Neural progenitor cell (in vitro differentiated cells): ENCODE measurements around the gene AFF3. TPM values are rescaled to one million over a fixed set of nuclear protein-coding genes. Genes with fewer than 3 reads are reported as not detected.

Experiments used
- DNase-seq: peaks from one replicate; pipeline ENCODE4 v3.0.0-alpha.2; 2016; ENCODE audit warnings: low spot score
- H2AFZ ChIP-seq: fragments of 200-600 bp; sonication (generic); replicated peaks from 2 replicates; pipeline ENCODE4 v1.6.1; 2016; ENCODE audit warnings: antibody characterized with exemption
- H3F3A ChIP-seq: fragments of 200-600 bp; sonication (generic); 2 replicates; pipeline ENCODE4 v1.6.1; 2016; ENCODE audit warnings: antibody characterized with exemption, low read depth
- H3K27ac ChIP-seq: fragments of 200-600 bp; sonication (generic); 2 replicates; pipeline ENCODE4 v1.5.1; 2016; ENCODE audit warnings: mild to moderate bottlenecking
- H3K27me3 ChIP-seq: fragments of 200-600 bp; sonication (generic); 2 replicates; pipeline ENCODE4 v1.6.1; 2016; ENCODE audit warnings: mild to moderate bottlenecking, moderate library complexity
- H3K36me3 ChIP-seq: fragments of 200-600 bp; sonication (generic); 2 replicates; pipeline ENCODE4 v1.5.1; 2016
- H3K4me1 ChIP-seq: fragments of 200-600 bp; sonication (generic); 2 replicates; pipeline ENCODE4 v1.6.1; 2016; ENCODE audit warnings: mixed run types
- H3K4me2 ChIP-seq: fragments of 200-600 bp; sonication (generic); 2 replicates; pipeline ENCODE4 v1.6.1; 2016
- H3K4me3 ChIP-seq: fragments of 200-600 bp; sonication (generic); 2 replicates; pipeline ENCODE4 v1.5.1; 2016
- H3K79me2 ChIP-seq: fragments of 200-600 bp; sonication (generic); 2 replicates; pipeline ENCODE4 v1.6.1; 2016; ENCODE audit warnings: low read depth
- H3K9ac ChIP-seq: fragments of 200-600 bp; sonication (generic); 2 replicates; pipeline ENCODE4 v1.6.1; 2016
- H3K9me3 ChIP-seq: fragments of 200-600 bp; sonication (generic); 2 replicates; pipeline ENCODE4 v1.5.1; 2016; ENCODE audit warnings: low read depth
- H4K20me1 ChIP-seq: fragments of 200-600 bp; sonication (generic); 2 replicates; pipeline ENCODE4 v1.6.1; 2016; ENCODE audit warnings: low read depth
- H3K27ac Mint-ChIP-seq: 3 replicates; pipeline ENCODE4 v1.8.0; 2021; ENCODE audit warnings: mixed read lengths
- H3K27me3 Mint-ChIP-seq: 2 replicates; pipeline ENCODE4 v1.8.0; 2022; ENCODE audit warnings: low read depth, mild to moderate bottlenecking, inconsistent platforms, moderate library complexity, mixed read lengths; ENCODE audit not compliant: insufficient read depth
- H3K36me3 Mint-ChIP-seq: 3 replicates; pipeline ENCODE4 v1.8.0; 2021; ENCODE audit warnings: mixed read lengths
- H3K4me1 Mint-ChIP-seq: 3 replicates; pipeline ENCODE4 v1.8.0; 2021; ENCODE audit warnings: mixed read lengths
- H3K4me3 Mint-ChIP-seq: 3 replicates; pipeline ENCODE4 v1.8.0; 2021; ENCODE audit warnings: mild to moderate bottlenecking, moderate library complexity, mixed read lengths
- H3K9me3 Mint-ChIP-seq: 3 replicates; pipeline ENCODE4 v1.8.0; 2020; ENCODE audit warnings: mixed read lengths
- CTCF ChIP-seq: fragments of 200-600 bp; sonication (generic); IDR thresholded peaks from 2 replicates; pipeline ENCODE4 v1.5.1; 2017; ENCODE audit warnings: antibody characterized with exemption, mild to moderate bottlenecking
- EZH2 ChIP-seq: fragments of 200-600 bp; sonication (generic); IDR thresholded peaks from 2 replicates; pipeline ENCODE4 v1.6.1; 2017; ENCODE audit warnings: antibody characterized with exemption, mild to moderate bottlenecking, moderate library complexity
- EZH2phosphoT487 ChIP-seq: fragments of 200-600 bp; sonication (generic); IDR thresholded peaks from 2 replicates; pipeline ENCODE4 v1.6.1; 2017; ENCODE audit warnings: antibody characterized with exemption
- total RNA-seq: library from RNA; depleted of rRNA; stranded (reverse); fragments of >200 nt; gene quantifications from 2 replicates; pipeline ENCODE4 v1.2.3, GENCODE V29; 2015; ENCODE audit warnings: low replicate concordance

The AFF3 gene
- total RNA-seq, 1 donor from 2014 or later: 0.26 TPM

DNA sequence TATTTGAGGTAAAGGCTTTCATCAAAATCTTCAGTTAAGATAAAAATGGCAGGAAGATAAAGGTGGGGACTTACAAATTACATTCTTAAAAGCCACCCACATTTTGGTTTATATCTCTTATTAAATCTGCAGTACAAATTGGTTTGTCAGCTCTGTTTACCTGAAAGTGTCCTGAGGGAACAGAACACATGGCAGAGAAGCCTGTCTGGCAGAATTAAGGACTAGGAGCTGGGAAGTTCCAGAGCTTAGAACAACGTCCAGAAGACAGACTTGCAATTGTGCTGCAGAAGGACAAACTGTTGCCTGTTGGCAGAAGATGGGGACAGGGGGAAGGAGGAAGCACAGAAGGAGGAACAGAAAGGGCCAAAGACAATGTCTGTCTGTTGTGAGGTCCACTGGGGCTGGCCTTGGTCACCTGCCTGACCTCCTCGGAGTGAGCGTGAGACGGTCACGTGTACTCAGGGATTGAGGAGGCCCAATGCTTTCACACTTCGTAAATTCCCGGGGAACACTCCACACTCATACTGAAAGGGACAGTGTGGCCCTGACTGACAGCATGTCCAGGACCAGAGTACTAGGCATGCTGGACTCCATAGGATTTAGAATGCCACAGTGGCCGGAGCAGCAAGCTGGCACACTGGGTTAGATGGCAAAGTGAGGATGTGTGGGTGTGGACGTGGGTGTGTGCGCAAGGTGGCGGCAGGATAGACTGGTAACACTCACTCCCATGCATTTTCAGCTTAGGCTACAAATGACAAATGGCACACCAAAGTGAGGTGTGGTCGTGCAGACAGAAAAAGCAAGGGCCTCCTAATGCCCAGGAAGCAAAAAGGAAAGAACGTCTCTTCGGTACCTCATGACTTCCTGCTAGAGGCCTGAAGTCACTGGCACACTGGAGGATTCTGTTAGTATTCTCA is 441.6 kb downstream of the AFF3 start:
- no peak overlapping the region for H3K27ac Mint-ChIP-seq
- no peaks in the 10 kb centered on the region for H3K27me3 ChIP-seq
- TF ChIP-seq EZH2phosphoT487: no peak
- TF ChIP-seq EZH2: no peak
- TF ChIP-seq CTCF: no peak
- H3K4me1 ChIP-seq: no peaks in the 10 kb centered on the region
- no peaks in the 10 kb centered on the region for H3K9me3 Mint-ChIP-seq
- no peak overlapping the region for H2AFZ ChIP-seq
- H3F3A ChIP-seq: no peaks in the 10 kb centered on the region
- DNase-seq: no peak
- H3K4me2 ChIP-seq: no peak overlapping the region
- H3K9me3 ChIP-seq: no peaks in the 10 kb centered on the region
- peaks cover 9% of the 10 kb centered on the region for H3K27me3 Mint-ChIP-seq
- no peaks in the 10 kb centered on the region for H3K79me2 ChIP-seq
- no peak overlapping the region for H3K4me3 Mint-ChIP-seq
- H4K20me1 ChIP-seq: no peaks in the 10 kb centered on the region
- no peak overlapping the region for H3K4me3 ChIP-seq
- H3K36me3 Mint-ChIP-seq: no peaks in the 10 kb centered on the region
- no peaks in the 10 kb centered on the region for H3K36me3 ChIP-seq
- H3K27ac ChIP-seq: no peak overlapping the region
- no peak overlapping the region for H3K9ac ChIP-seq
- H3K4me1 Mint-ChIP-seq: peaks cover 11% of the 10 kb centered on the region

DNA sequence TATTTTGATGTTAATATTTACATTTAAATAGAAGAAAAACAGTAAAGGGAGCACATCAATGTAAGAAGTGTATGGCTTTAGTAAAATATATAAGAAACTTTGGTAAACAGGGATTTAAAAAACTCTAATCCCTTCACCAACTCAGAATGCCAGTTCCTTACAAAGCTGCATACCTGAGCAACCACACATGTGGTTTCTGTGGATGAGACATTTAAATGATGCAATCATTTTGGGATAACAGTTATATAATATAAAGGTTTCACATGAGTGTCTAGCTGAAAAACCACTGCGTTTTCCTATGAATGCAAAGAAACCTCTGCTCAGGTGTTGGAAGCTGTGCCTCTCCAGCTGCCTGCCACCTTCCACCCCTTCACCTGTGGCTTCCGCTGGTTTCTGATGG is 443.5 kb downstream of the AFF3 start:
- no peak for TF ChIP-seq EZH2phosphoT487
- no peak for TF ChIP-seq CTCF
- TF ChIP-seq EZH2: no peak
- H3K36me3 Mint-ChIP-seq: no peaks in the 10 kb centered on the region

GRCh38 chr2:99697811-99698568 is 444.4 kb downstream of the AFF3 start:
- Mint-ChIP-seq H3K4me3 (no peak overlapping the region), H3K4me1 (peaks cover 4% of the 10 kb centered on the region), H3K9me3 (no peaks in the 10 kb centered on the region), H3K27me3 (peaks cover 9% of the 10 kb centered on the region), H3K36me3 (no peaks in the 10 kb centered on the region), H3K27ac (no peak overlapping the region)
- H3K4me3 ChIP-seq: no peak overlapping the region
- no peak overlapping the region for H3K9ac ChIP-seq
- H3K27ac ChIP-seq: no peak overlapping the region
- no peak overlapping the region for H3K4me2 ChIP-seq
- H3K79me2 ChIP-seq: no peaks in the 10 kb centered on the region
- no peaks in the 10 kb centered on the region for H3F3A ChIP-seq
- no peaks in the 10 kb centered on the region for H3K27me3 ChIP-seq
- no peaks in the 10 kb centered on the region for H3K36me3 ChIP-seq
- H3K9me3 ChIP-seq: no peaks in the 10 kb centered on the region
- no peak for DNase-seq
- no peaks in the 10 kb centered on the region for H4K20me1 ChIP-seq
- H3K4me1 ChIP-seq: no peaks in the 10 kb centered on the region
- no peak overlapping the region for H2AFZ ChIP-seq
- no peak for TF ChIP-seq EZH2phosphoT487
- no peak for TF ChIP-seq CTCF
- TF ChIP-seq EZH2: no peak

More for the DNA sequence above, 443.5 kb downstream of the AFF3 start:
- Histone ChIP-seq H4K20me1 (no peaks in the 10 kb centered on the region), H3K36me3 (no peaks in the 10 kb centered on the region), H3F3A (no peaks in the 10 kb centered on the region), H3K9ac (no peak overlapping the region), H3K27ac (no peak overlapping the region), H3K4me3 (no peak overlapping the region), H3K27me3 (no peaks in the 10 kb centered on the region), H2AFZ (no peak overlapping the region), H3K4me1 (no peaks in the 10 kb centered on the region), H3K4me2 (no peak overlapping the region), H3K79me2 (no peaks in the 10 kb centered on the region), H3K9me3 (no peaks in the 10 kb centered on the region)
- Mint-ChIP-seq H3K4me1 (peaks cover 4% of the 10 kb centered on the region), H3K9me3 (no peaks in the 10 kb centered on the region), H3K27ac (no peak overlapping the region), H3K27me3 (peaks cover 9% of the 10 kb centered on the region), H3K4me3 (no peak overlapping the region)
- DNase-seq: no peak
